GM23248 (cell line): ENCODE measurements around the gene MROH2B. TPM values are rescaled to one million over a fixed set of nuclear protein-coding genes. Genes with fewer than 3 reads are reported as not detected.
A peak's percentile ranks its signal among the peaks of the same experiment; 100 is the strongest.

Source experiments
- DNase-seq: peaks from one replicate; pipeline ENCODE4 v3.0.0-alpha.2; 2015
- H2AFZ ChIP-seq: fragments of 200-600 bp; sonication (generic); 2 replicates; pipeline ENCODE4 v1.6.1; 2016; ENCODE audit warnings: antibody characterized with exemption
- H3F3A ChIP-seq: fragments of 200-600 bp; sonication (generic); 2 replicates; pipeline ENCODE4 v1.6.1; 2016; ENCODE audit warnings: mild to moderate bottlenecking, antibody characterized with exemption, mixed run types; ENCODE audit not compliant: insufficient read depth
- H3K27ac ChIP-seq: fragments of 200-600 bp; sonication (generic); 2 replicates; pipeline ENCODE4 v1.5.1; 2016; ENCODE audit warnings: mild to moderate bottlenecking
- H3K27me3 ChIP-seq: fragments of 200-600 bp; sonication (generic); replicated peaks from 2 replicates; pipeline ENCODE4 v1.6.1; 2016; ENCODE audit warnings: mild to moderate bottlenecking; ENCODE audit not compliant: insufficient read depth
- H3K36me3 ChIP-seq: fragments of 200-600 bp; sonication (generic); 2 replicates; pipeline ENCODE4 v1.6.1; 2016; ENCODE audit warnings: low read depth, mild to moderate bottlenecking
- H3K4me1 ChIP-seq: fragments of 200-600 bp; sonication (generic); 2 replicates; pipeline ENCODE4 v1.6.1; 2016; ENCODE audit warnings: mild to moderate bottlenecking; ENCODE audit not compliant: insufficient read depth
- H3K4me2 ChIP-seq: fragments of 200-600 bp; sonication (generic); one replicate; pipeline ENCODE4 v1.6.1; 2016; ENCODE audit warnings: mild to moderate bottlenecking; ENCODE audit not compliant: unreplicated experiment
- H3K4me3 ChIP-seq: fragments of 200-600 bp; sonication (generic); 2 replicates; pipeline ENCODE4 v1.5.1; 2016; ENCODE audit warnings: mild to moderate bottlenecking
- H3K79me2 ChIP-seq: fragments of 200-600 bp; sonication (generic); 2 replicates; pipeline ENCODE4 v1.6.1; 2016; ENCODE audit warnings: mild to moderate bottlenecking; ENCODE audit not compliant: insufficient read depth
- H3K9ac ChIP-seq: fragments of 200-600 bp; sonication (generic); 2 replicates; pipeline ENCODE4 v1.6.1; 2016; ENCODE audit warnings: mild to moderate bottlenecking
- H3K9me2 ChIP-seq: fragments of 200-600 bp; sonication (generic); 2 replicates; pipeline ENCODE4 v1.6.1; 2016; ENCODE audit warnings: mixed run types, mild to moderate bottlenecking, moderate library complexity; ENCODE audit not compliant: insufficient read depth
- H3K9me3 ChIP-seq: fragments of 200-600 bp; sonication (generic); one replicate; pipeline ENCODE4 v1.6.1; 2017; ENCODE audit warnings: low read depth
- H4K20me1 ChIP-seq: fragments of 200-600 bp; sonication (generic); 2 replicates; pipeline ENCODE4 v1.6.0; 2016; ENCODE audit not compliant: insufficient read depth
- EZH2 ChIP-seq: fragments of 200-600 bp; sonication (generic); IDR thresholded peaks from 2 replicates; pipeline ENCODE4 v1.6.1; 2018; ENCODE audit warnings: antibody characterized with exemption, mild to moderate bottlenecking; ENCODE audit not compliant: insufficient read depth, poor library complexity, severe bottlenecking
- EZH2phosphoT487 ChIP-seq: fragments of 200-600 bp; sonication (generic); IDR thresholded peaks from 2 replicates; pipeline ENCODE4 v1.6.1; 2018; ENCODE audit warnings: antibody characterized with exemption, moderate library complexity, mild to moderate bottlenecking, low read depth; ENCODE audit not compliant: insufficient read depth
- WGBS, 2 experiments: methylation state at CpG; one replicate each; pipeline ENCODE4 v1.1.6; 2015 to 2017; ENCODE audit warnings: low lambda C conversion rate in 2 of 2, low coverage in 1 of 2; ENCODE audit errors: missing lambda C conversion rate in 2 of 2; 5-methylcytosine and 5-hydroxymethylcytosine counted together
- in situ Hi-C: fragments of 300-500 bp; cut with MboI; formaldehyde crosslinking; loops from 2 replicates; pipeline ENCODE4 v1.15.0; 2020
- polyA plus RNA-seq: library from polyadenylated mRNA; unstranded; fragments of >200 nt; fragmentation: Nextera tagmentation; extraction: Ambion mirVana; gene quantifications from 2 replicates; pipeline ENCODE4 v1.2.1, GENCODE V29; 2016
- total RNA-seq: library from RNA; depleted of rRNA; stranded (reverse); fragments of >200 nt; shearing (Covaris generic); gene quantifications from 2 replicates; pipeline ENCODE4 v1.2.3, GENCODE V29; 2014

MROH2B gene
- total and polyA plus RNA-seq, 2 experiments from 2014 or later: not detected

DNA sequence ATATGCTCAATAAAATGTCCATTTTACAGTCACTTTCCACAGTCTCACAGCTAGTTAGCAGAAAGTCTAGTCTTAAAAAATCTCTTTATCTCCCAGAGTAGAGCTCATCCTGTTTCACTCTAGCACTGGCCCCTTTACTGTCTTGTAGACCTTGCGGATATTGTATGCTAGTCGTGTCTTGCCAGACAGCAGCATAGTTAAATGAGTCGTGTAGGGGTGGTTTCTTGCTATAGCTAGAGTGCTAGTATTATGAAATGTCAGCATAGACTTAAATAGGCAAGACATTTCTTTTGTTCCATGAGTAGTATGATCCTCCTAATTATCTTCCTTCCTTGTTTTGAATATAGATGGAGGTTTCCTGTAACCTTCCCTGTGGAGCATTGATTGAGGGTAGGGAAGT, 84.5 kb downstream of the MROH2B start:
- Histone ChIP-seq H3K36me3 (no peaks in the 10 kb centered on the region), H3K4me2 (no peak overlapping the region), H3F3A (no peaks in the 10 kb centered on the region), H3K79me2 (no peaks in the 10 kb centered on the region), H3K9me2 (no peaks in the 10 kb centered on the region), H3K27me3 (no peaks in the 10 kb centered on the region), H3K9ac (no peak overlapping the region), H2AFZ (no peak overlapping the region), H3K4me1 (no peaks in the 10 kb centered on the region), H3K9me3 (no peaks in the 10 kb centered on the region), H4K20me1 (no peaks in the 10 kb centered on the region), H3K4me3 (no peak overlapping the region), H3K27ac (no peak overlapping the region)
- DNase-seq: no peak
- in situ Hi-C loops: no loop called here
- no peak for TF ChIP-seq EZH2phosphoT487
- TF ChIP-seq EZH2: no peak
- 33 to 46% methylated on average over 3 of the region's 3 CpGs for WGBS, 2 experiments

DNA sequence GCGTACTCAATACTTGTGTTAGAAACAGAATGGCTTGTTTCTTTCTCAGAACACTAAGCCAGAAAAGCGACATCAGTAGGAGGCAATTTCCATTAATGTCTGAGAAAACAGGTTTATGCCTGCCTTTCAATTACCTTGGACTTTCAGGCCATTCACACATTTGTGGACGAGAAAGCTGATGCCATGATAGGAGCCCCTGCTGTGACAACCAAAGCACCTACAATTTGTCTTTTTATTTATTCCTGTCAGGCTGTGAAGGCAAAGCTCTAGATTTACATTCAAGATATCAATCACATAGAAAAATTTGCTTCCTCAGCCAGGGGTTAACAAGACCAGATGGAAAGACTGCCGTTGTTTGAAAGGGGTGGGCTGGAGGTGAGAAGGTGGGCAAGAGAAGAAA, 85.6 kb downstream of the MROH2B start:
- 33% methylated on average over 4 of the region's 4 CpGs for WGBS, 2 experiments
- no peaks in the 10 kb centered on the region for H3K9me3 ChIP-seq
- no peak overlapping the region for H2AFZ ChIP-seq
- no peaks in the 10 kb centered on the region for H3F3A ChIP-seq
- no peaks in the 10 kb centered on the region for H3K27me3 ChIP-seq
- H3K4me3 ChIP-seq: no peak overlapping the region
- no peaks in the 10 kb centered on the region for H4K20me1 ChIP-seq
- no peaks in the 10 kb centered on the region for H3K4me1 ChIP-seq
- H3K9me2 ChIP-seq: no peaks in the 10 kb centered on the region
- no peak for TF ChIP-seq EZH2phosphoT487
- no peak for TF ChIP-seq EZH2
- H3K27ac ChIP-seq: no peak overlapping the region
- DNase-seq: no peak
- in situ Hi-C loops: no loop called here
- no peaks in the 10 kb centered on the region for H3K79me2 ChIP-seq
- no peak overlapping the region for H3K4me2 ChIP-seq
- no peak overlapping the region for H3K9ac ChIP-seq
- H3K36me3 ChIP-seq: no peaks in the 10 kb centered on the region

DNA sequence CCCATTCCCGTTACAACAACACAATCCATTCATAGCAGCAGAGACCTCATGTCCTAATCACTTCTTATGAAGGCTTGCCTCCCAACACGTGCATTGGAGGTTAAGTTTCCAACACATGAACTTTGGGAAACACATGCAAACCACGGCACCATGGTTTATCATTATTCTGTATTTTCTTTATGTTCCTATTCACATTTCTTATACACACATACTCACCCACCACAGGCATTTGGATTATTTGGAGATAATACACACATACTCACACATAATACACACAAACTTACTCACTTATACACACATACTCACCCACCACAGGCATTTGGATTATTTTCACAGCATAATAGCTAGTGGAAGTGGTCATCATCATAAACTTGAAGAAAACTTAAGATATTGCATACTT, 86.3 kb downstream of the MROH2B start:
- no peaks in the 10 kb centered on the region for H4K20me1 ChIP-seq
- no peak overlapping the region for H2AFZ ChIP-seq
- no peak overlapping the region for H3K9ac ChIP-seq
- TF ChIP-seq EZH2 (no peak), EZH2phosphoT487 (no peak)
- DNase-seq: peak; percentile 30
- H3K4me1 ChIP-seq: no peaks in the 10 kb centered on the region
- H3K4me2 ChIP-seq: no peak overlapping the region
- in situ Hi-C loops: no loop called here
- H3K36me3 ChIP-seq: no peaks in the 10 kb centered on the region
- H3F3A ChIP-seq: no peaks in the 10 kb centered on the region
- no peak overlapping the region for H3K4me3 ChIP-seq
- no peaks in the 10 kb centered on the region for H3K9me2 ChIP-seq
- no peak overlapping the region for H3K27ac ChIP-seq
- H3K9me3 ChIP-seq: no peaks in the 10 kb centered on the region
- WGBS, 2 experiments: 42 to 44% methylated on average over 3 of the region's 3 CpGs
- no peaks in the 10 kb centered on the region for H3K79me2 ChIP-seq
- H3K27me3 ChIP-seq: no peaks in the 10 kb centered on the region

DNA sequence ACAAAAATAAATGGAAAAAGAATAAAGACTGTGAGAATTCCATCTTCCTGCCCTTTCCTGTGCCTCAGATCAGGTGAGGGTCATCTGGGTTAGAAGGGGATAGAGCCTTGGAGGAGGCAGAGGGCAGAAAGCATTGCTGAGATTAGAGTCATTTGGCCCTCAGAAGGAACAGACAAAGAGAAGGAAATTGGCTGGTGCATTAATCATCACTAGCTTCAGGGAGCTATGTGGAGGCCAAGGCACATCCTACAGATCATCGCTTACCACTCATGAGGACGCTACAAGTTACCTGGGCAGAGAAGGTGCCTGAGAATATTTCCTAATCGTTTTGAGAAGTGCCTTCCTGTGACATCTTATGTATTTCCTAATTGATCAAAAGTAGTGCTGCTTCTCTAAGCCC, 87.4 kb downstream of the MROH2B start:
- H3K36me3 ChIP-seq: no peaks in the 10 kb centered on the region
- WGBS, 2 experiments: 61 to 65% methylated on average over 3 of the region's 3 CpGs
- TF ChIP-seq EZH2phosphoT487 (no peak), EZH2 (no peak)
- H3K4me1 ChIP-seq: no peaks in the 10 kb centered on the region
- no peaks in the 10 kb centered on the region for H3K9me2 ChIP-seq
- H3K4me3 ChIP-seq: no peak overlapping the region
- DNase-seq: no peak
- no peaks in the 10 kb centered on the region for H3K9me3 ChIP-seq
- no peaks in the 10 kb centered on the region for H3K27me3 ChIP-seq
- H3K79me2 ChIP-seq: no peaks in the 10 kb centered on the region
- no peak overlapping the region for H3K4me2 ChIP-seq
- in situ Hi-C loops: no loop called here
- H3K27ac ChIP-seq: no peak overlapping the region
- no peak overlapping the region for H3K9ac ChIP-seq
- H4K20me1 ChIP-seq: no peaks in the 10 kb centered on the region
- H2AFZ ChIP-seq: no peak overlapping the region
- no peaks in the 10 kb centered on the region for H3F3A ChIP-seq

- Histone ChIP-seq H3K9ac (no peak overlapping the region), H3K9me3 (no peaks in the 10 kb centered on the region), H3K79me2 (no peaks in the 10 kb centered on the region), H3K4me1 (no peaks in the 10 kb centered on the region), H3K36me3 (no peaks in the 10 kb centered on the region), H3K4me3 (no peak overlapping the region), H3K9me2 (no peaks in the 10 kb centered on the region), H4K20me1 (no peaks in the 10 kb centered on the region), H3F3A (no peaks in the 10 kb centered on the region), H3K27me3 (no peaks in the 10 kb centered on the region; the same call in 1 of the 2 replicates), H3K27ac (no peak overlapping the region), H3K4me2 (no peak overlapping the region), H2AFZ (no peak overlapping the region)
- DNase-seq: no peak
- TF ChIP-seq EZH2phosphoT487 (no peak), EZH2 (no peak)
- in situ Hi-C loops: no loop called here
- 60 to 64% methylated on average over 9 of the region's 9 CpGs for WGBS, 2 experiments
These were observed 89.7 kb downstream of the MROH2B start for GRCh38 chr5:40981420-40981819.
